ENCODE data around the gene LCLAT1. TPM values are rescaled to one million over a fixed set of nuclear protein-coding genes. Genes with fewer than 3 reads are reported as not detected.

LCLAT1 gene
- total and polyA plus RNA-seq, 12 donors, result 1.9 to 23.0 (median 14.6) TPM

DNA sequence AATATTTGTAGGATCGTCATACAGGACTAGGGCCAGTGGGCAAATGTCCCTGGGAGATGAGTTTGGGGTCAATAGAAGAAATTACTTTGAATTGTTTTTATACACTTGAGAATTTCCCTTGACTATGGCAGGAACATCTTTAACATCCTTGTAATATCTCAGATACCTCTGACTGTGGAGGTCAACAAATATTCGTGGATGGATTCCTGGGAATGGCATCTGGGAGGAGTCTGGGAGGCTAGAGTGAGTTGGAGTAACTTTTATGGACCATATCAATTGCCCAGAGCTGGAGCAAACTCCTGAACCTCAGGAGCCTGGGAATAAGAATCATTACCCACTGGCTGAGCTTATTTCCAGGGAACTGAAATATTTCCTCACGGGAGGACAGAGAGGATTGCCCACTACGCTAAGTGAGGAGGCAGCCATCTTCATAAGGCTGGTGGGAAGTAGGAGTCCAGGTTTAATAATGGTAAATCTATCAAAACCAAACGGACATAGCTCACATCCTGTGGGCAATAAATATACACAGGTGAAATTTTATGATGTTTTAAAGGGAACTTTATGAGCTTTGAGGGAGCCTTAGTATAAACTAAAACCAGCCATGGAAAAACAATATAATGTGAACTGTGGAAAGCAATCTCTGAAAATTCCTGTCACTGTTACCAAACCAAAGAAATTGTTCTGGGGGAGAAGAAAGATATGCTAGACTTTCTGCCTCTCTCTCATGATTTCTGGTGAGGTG is 44.4 kb upstream of the LCLAT1 start:
- H3K4me1 ChIP-seq (replicated peaks in 1 of 2), result peaks cover 0 to 10% of the 10 kb centered on the region in 2 donors
- WGBS, 4 donors, result 68 to 79% (median 69%) methylated on average over 5 of the region's 5 CpGs
- intact Hi-C loops (cut with DNase I), result no loop called here
- no peak for DNase-seq
- H3K4me3 ChIP-seq, result no peak overlapping the region
- TF ChIP-seq, protein P1, sequence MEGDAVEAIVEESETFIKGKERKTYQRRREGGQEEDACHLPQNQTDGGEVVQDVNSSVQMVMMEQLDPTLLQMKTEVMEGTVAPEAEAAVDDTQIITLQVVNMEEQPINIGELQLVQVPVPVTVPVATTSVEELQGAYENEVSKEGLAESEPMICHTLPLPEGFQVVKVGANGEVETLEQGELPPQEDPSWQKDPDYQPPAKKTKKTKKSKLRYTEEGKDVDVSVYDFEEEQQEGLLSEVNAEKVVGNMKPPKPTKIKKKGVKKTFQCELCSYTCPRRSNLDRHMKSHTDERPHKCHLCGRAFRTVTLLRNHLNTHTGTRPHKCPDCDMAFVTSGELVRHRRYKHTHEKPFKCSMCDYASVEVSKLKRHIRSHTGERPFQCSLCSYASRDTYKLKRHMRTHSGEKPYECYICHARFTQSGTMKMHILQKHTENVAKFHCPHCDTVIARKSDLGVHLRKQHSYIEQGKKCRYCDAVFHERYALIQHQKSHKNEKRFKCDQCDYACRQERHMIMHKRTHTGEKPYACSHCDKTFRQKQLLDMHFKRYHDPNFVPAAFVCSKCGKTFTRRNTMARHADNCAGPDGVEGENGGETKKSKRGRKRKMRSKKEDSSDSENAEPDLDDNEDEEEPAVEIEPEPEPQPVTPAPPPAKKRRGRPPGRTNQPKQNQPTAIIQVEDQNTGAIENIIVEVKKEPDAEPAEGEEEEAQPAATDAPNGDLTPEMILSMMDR (IDR thresholded peaks at IDR 0.05), result no peak
- no peak for TF ChIP-seq POLR2A (IDR thresholded peaks at IDR 0.05)
- no peaks in the 10 kb centered on the region for H3K9me3 ChIP-seq (replicated peaks in 1 of 3)
- H3K27ac ChIP-seq, result no peak overlapping the region
- no peaks in the 10 kb centered on the region for H3K36me3 ChIP-seq (replicated peaks in 1 of 2)
- H3K27me3 ChIP-seq, result no peaks in the 10 kb centered on the region

DNA sequence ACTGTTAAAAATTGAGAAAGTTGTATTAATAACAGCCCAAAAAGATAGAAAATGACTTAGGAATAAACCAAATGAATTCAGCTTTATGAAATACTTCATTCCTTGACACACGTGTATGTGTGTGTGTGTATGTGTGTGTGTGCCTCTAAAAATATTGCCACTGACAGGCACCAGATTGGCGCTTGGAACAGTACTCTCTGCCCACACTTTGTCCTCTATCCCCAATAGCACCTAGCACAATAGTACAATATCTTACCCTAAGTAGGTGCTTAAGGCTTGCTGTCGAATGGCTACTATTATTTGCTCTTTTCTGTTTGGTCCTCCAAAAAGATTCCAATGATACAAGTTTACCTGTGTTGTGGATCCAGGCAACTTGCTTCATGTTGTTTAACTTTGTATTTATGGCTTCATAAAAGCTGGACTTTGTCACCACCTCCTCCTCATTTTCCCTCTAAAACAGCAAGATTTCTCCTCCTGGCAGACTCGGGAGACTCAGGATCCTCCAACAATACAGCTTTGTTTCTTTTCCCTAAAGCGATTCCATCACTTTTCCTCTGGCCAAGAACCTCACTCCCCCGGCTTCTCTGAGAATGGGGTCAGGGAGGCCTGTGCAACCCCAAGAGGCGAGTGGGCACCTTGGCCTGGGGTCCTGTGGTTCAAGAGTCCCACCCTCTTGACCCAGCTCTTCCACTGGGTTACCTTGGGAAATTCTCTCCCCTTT is 43.3 kb upstream of the LCLAT1 start:
- Histone ChIP-seq H3K27ac (peak overlapping the region in 1 of 5 donors; percentile 36), H3K27me3 (no peaks in the 10 kb centered on the region), H3K9me3 (replicated peaks in 1 of 3) (no peaks in the 10 kb centered on the region), H3K4me3 (no peak overlapping the region), H3K36me3 (replicated peaks in 1 of 2) (no peaks in the 10 kb centered on the region), H3K4me1 (replicated peaks in 1 of 2) (peaks cover 0 to 18% of the 10 kb centered on the region in 2 donors)
- no peak for DNase-seq
- TF ChIP-seq, protein P1 (IDR thresholded peaks at IDR 0.05), result no peak
- no peak for TF ChIP-seq POLR2A (IDR thresholded peaks at IDR 0.05)
- 72 to 79% (median 76%) methylated on average over 7 of the region's 7 CpGs for WGBS, 4 donors
- intact Hi-C loops (cut with DNase I), result no loop called here

DNA sequence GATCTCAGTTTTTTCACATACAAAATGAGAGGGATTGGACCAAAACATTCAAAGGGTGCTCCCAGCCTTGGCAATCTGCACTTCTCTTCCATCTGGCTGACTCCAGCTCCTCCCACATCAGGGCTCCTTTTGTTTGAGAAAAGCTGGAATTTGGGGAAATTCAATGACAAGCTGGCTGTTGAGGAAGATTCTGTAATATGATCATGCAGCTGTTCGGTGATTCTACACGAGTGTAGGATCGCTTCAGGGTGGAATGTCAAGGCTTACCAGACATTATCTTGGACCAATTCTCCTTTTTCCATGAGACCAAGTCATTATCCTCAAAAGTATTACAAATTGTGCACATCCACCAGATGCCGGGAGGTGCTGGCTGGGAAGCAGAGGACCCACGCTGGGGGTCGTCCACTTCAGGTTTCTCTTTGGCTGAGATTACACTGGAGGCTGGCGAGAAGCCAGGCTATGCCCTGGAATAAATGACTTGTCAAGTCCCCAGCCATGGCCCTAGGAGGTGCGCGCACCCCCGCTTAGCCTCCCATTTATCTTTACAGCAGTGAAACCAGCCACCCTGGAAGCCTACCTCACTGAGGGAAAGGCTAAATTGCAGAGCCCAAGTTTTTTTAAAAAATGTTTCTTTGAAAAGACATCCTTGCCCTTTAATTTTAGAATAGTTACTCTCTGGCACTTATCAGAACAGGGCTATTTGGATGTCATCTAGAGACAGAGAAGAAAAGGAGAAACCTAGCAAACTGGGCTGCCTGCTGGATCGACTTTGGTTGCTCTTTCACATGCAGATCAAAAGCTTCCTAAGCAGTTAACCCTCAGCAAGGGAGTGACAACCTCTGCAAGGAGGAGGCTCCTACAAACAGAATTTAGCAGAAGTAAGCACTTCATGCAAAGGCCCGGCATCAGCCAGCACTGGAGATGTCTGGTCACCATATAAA is 42.5 kb upstream of the LCLAT1 start:
- DNase-seq, result peak in 1 of 7 donors; percentile 23
- H3K27ac ChIP-seq, result peak overlapping the region in 1 of 5 donors; percentile 36

More for the DNA sequence above, 42.5 kb upstream of the LCLAT1 start:
- peaks cover 0 to 25% of the 10 kb centered on the region in 2 donors for H3K4me1 ChIP-seq (replicated peaks in 1 of 2)
- WGBS, 4 donors, result 50 to 63% (median 56%) methylated on average over 9 to 12 of the region's 12 CpGs
- no peaks in the 10 kb centered on the region for H3K9me3 ChIP-seq (replicated peaks in 1 of 3)
- TF ChIP-seq, protein P1 (IDR thresholded peaks at IDR 0.05), result no peak
- no peak for TF ChIP-seq POLR2A (IDR thresholded peaks at IDR 0.05)
- no peak overlapping the region for H3K4me3 ChIP-seq
- no peaks in the 10 kb centered on the region for H3K27me3 ChIP-seq
- no peaks in the 10 kb centered on the region for H3K36me3 ChIP-seq (replicated peaks in 1 of 2)
- intact Hi-C loops (cut with DNase I), result no loop called here

Measured in adrenal gland (tissue), 12 donors.